KBM-7 (cell line): ENCODE measurements around the gene UVRAG.

Source experiments
- DNase-seq: peaks from one replicate; pipeline ENCODE4 v3.0.0-alpha.2; 2015
- in situ Hi-C: fragments of 300-500 bp; cut with MboI; formaldehyde crosslinking; loops from 2 replicates; pipeline ENCODE4 v1.14.3; 2020; ENCODE audit warnings: low sequenced_read_pairs, low pct_unique_long_range_greater_than_20kb, mixed read lengths

Gene UVRAG

DNA sequence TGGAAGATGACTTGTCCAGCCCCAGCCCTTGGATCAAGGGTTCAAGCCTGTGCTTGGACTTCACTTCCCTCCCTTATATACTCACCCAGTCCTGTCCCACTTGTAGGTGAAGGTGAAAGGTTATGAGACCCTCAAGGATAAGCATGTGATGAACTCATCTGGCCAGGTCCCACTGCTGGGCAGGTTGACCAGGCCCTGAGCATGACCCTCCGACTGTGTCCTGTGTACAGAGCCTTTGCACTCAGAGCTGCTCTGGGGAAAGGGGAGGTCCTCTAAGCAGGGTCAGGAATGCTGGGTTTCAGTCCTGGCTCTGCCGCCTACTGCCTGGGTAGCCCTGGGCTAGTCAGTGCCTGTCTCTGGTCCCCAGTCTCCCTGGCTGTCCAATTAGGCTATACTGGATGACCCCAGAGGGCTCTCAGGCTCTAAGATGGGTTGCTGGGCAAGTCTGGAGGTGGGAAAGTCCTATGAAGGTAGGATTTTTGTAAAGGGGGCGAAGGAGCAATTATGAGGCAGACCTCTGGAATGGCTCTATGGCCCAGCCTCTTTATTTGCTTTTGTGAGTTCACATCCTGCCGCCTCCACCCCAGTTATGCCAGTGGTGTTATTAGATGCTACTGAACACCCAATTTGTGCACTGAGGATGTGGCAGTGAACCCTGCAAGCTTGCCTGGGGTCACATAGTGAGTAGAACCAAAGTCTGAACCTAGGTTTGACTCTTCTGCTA is 32.3 kb upstream of the UVRAG start:
- in situ Hi-C loops: no loop called here

DNA sequence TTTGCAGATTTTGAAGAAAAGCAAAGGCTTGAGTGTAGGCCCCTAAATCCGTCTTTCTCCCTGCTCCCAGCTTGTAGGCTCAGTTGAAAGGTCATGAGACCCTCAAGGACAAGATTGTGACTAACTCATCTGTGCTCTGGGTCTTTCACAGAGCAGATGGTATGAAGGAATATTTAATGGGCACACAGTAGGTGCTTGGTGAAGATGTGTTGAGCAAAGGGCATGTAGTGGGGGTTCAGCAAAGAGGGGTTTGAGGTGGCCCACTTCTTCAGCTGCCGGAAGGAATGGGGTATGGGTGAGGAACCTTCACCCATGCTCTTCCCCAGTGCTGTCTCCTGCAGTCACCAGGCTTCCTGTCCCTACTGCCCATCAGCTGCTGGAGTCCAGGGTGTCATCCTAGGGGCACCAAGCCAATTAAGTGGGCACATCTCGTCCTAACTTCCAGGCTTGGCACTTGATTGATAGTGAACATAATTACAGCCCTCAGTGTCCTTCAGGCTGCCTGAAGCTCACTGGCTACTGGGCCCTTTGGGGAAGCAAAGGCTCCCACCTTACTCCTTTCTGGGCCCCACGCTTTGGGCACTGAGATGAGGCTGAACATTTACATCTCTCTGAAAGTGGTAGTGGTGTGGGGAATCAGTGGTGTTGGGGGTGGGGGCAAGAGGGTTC is 31.5 kb upstream of the UVRAG start:
- no peak for DNase-seq
- in situ Hi-C loops: no loop called here

More for the DNA sequence above, 32.3 kb upstream of the UVRAG start:
- no peak for DNase-seq

DNA sequence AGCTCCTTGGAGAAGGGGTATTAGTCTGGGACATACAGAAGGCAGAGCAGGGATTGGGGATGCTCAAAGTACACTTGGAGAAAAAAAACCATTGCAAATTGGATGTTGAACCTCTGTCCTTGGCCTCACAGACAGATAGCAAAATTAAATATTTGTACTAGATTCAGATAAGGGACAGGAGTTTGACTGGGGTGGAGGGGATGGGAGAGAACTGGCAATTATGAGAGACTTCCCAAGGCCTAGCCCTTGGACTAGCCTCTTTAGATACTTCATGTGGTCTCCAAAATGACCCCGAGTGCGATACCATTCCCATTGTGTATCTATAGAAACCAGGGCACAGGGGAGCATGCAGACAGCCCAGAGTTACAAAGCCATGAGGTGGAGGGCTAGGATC is 30.9 kb upstream of the UVRAG start:
- in situ Hi-C loops: no loop called here
- no peak for DNase-seq

DNA sequence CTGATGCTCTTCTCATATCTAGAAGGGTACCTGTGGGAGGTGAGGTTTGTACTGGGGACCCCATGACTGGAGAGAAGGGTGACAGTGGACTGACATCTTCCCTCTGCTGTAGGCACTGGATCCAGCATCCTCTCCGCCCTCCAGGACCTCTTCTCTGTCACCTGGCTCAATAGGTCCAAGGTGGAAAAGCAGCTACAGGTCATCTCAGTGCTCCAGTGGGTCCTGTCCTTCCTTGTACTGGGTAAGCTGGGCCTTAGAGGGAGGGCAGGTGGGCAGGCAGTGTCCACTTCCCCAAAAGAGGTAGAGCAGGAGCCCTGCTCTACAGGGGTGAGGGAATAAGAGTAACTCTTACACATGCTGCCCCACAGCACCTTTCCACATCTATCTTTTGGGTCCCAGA is 30.5 kb upstream of the UVRAG start:
- in situ Hi-C loops: no loop called here
- no peak for DNase-seq

DNA sequence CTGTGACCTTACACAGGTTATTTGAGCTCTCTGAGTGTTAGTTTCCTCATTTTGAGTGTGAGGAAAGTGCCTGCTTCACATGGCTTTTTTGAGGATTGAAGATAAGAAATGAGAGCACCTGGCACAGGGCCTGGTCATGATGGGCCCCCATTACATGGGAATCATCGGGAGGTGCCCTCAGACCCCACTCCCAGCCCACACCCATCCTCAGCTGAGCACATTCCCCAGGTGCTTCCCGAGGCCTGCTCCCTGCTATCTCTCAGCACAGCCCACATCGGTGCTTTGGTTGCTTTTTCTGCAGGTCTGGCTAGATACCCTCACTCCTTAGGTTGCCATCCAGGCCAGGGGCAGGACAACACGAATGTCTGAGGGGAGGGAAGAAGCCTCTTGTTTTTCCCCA is 29.8 kb upstream of the UVRAG start:
- no peak for DNase-seq
- in situ Hi-C loops: no loop called here

DNA sequence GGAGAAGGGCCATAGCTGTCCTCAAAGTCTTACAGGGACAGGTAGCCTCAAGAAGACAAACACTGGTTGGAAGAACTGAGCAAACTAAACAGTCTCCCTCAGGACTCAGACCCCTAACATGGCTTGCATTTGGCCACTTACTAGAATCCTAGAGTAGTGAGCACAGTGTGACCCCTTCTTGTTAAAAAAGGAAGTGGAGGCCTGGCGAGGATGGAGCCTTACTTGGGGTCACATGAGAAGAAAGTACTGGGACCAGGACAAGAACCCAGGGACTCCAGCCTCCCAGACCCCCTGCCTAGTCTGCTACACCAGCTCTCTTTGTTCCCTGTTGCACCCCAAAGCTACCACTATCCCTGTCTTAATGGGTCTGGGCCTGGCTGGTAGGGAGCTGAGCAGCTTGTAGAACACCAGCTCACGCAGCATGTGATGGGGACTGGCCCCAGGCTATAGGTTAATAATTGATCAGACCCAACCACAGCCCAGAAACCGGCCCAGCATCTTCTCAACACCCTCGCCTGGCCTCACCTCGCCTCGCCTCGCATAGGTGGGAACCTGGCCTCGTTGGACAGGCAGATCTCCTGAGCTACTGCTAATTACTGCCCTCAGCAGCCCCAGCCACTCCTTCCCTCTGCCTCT is 28.8 kb upstream of the UVRAG start:
- no peak for DNase-seq
- in situ Hi-C loops: no loop called here

DNA sequence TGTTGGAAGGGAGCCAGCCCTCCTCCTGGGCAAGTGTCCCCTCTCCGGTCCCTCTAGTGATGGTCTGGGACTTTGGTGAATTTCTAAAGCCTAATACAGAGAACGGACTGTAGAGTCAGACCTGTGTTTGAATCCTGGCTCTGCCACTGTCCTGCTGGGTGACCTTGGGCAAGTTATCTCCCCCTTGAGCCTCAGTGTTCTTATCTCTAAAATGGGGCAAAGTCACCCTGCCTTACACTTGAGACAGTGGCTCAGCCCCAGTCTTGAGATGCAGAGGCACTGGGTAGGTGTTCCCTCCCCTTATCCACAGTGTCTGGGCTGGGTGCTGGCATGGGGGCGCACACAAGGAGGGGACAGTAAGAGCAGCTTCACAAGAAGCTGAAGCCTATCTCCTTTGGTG is 25.5 kb upstream of the UVRAG start:
- in situ Hi-C loops: no loop called here
- no peak for DNase-seq

DNA sequence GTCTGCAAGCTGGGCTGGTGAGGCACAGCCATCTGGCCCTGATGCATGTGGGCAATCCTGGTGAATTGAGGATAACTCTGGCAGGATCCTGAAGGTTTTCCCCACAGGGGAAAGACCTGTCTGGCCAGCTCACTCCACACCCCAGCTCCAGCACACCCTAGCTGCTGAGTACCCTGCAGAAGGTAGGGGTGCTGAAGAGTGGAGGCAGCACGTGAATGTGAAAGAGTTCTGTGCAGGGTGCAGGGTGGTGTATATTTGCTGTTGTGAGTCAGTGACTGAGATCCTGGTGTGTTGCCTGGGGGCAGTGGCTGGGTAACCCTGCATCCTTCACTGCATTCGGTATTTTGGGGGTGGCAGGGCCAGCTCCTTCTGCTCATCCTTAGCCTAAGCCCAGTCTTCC is 24.0 kb upstream of the UVRAG start:
- in situ Hi-C loops: no loop called here
- DNase-seq: no peak

DNA sequence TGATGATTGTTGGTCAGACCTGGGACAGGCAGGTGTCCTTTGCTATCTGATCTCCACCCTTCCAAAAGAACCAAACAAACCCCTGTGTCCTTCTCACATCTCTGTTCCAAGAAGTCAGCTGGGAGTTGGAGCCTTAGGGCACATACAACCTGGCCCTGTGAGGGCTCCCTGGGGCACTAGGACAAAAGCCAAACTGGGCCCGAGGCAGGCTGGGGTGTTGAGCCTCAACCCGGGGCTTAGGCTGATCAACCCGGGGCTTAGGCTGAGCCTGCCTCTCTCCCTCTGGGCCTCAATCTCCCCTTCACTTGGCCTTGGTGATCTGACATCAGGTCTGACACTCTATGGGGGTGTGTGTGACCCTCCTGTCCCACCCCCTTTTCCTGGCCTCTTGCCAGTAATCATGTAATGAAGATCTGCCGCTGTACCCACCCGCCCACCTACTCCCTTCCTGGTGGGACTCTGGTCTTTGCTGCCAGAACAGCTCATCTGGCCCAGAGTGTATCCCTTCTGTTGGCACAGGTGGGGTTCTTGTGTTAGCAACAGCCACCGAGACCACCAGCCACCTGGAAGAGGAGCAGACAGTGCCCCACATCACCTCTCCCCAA is 22.8 kb upstream of the UVRAG start:
- in situ Hi-C loops: no loop called here
- DNase-seq: no peak

DNA sequence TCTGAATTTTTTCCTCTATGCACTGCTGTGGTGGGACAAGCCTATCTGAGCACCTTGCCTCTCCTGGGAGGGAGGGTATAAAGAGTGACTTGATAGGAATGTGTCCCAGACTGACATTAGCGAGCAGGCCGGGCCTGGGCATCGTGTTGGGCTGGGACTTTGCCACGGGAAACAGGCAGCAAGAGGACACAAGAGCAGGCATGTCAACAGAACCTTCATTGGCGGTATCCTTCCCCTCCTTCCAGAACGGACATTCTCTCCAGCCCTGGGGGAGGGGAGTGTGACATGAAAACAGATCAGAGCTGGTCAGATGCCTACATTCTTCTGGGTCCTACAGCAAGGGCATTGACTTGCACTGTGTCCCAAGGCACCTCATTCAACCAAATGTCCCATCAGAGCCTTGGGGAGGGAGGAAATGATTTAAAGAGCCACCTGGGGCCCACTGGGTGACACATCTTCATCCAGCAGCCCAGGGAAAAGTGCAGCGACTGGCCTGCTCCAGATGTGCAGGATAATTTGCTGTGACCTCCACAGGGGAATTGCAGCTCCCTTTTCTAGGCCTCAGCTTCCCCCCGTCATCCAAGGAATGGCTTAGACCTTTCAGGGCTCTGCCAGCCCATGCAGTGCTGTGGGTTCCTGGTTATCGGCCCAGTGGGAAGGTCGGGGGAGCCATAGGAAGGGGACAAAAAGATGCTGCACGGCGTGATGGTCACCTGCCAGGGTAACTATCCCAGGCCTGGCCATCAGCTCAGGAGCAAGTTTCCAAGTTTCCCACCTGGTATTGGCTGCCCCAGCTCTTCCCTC is 21.8 kb upstream of the UVRAG start:
- in situ Hi-C loops: no loop called here
- DNase-seq: no peak

DNA sequence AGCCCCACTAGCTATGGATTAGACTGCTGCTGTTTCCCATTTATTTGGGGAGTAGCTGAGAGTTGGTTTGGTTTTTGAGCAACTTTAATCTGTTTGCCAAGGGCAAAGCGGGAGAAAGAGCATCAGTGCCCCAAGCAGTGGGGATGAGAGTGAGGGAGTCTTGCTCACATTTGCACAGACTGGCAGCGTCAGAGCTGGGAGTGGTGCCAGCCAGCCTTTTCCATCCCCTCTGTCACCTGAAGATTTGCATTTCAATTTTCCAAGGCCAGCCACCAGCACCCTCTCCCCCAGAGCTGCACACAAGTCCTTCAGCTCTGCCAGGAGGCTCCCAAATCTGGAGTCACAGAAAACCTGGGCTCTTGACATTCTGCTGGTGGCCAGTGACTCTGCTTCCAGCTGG is 21.0 kb upstream of the UVRAG start:
- no peak for DNase-seq
- in situ Hi-C loops: no loop called here

DNA sequence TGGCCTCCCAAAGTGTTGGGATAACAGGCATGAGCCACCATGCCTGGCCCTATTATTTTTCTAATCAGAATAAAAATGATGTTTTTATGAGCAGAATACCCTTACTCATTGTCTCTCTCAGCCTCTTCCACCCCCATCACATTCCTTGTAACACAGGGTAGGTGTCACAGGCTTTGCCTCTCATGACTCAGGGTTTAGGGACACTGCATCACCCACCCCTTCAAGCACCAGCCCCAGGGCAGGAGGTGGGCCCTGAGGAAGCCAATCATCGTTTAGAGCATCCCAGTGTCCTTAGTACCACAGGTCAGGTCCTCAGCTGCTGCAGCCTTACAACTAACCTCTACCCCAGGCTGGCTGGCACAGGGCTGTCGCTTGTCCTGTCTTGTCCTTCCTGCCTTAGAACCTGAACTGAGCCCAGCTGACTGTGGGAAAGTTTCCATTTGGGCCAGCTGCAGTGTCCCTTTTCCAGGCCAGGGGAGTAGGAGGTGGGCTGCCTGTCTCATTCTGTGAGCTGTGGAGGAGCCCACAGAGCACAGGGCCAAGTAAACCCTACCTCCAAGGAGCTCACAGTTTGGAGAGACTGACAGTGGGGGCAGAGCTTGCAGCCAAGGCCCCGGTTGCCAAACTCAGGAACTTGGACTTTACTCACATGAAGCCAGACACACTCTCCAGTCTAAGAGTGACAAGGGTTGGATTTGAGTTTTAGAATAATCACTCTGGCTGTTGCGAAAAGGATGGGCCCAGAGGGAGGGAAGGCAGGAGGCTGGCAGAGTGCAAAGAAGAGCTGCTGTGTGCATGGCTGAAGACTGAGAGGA is 19.5 kb upstream of the UVRAG start:
- DNase-seq: no peak
- in situ Hi-C loops: no loop called here

DNA sequence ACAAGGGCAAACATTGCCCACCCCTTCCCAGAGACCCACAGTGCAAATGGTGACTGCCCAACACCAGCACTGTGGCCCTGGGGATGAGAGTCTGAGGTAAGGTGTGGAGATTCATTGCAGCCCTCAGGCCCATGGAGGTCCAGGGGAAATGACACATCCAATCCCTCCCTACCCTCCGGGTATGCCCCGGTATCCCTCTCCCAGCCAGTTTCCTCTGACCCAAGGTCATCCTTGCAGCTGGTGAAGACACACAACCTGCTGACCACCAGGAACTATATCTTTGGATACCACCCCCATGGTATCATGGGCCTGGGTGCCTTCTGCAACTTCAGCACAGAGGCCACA is 18.9 kb upstream of the UVRAG start:
- no peak for DNase-seq
- in situ Hi-C loops: no loop called here

DNA sequence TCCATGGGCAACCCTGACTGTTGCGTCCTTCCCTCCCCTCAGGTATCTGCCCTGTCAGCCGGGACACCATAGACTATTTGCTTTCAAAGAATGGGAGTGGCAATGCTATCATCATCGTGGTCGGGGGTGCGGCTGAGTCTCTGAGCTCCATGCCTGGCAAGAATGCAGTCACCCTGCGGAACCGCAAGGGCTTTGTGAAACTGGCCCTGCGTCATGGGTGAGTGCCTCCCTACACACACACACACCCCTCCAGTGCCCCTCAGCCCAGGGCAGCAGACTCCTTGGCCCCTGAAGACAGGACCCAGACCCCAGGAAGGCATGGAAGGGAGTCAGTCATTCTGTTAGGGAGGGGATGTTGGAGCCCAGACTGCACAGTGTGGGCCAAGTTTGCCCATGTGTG is 17.9 kb upstream of the UVRAG start:
- in situ Hi-C loops: no loop called here
- DNase-seq: no peak

DNA sequence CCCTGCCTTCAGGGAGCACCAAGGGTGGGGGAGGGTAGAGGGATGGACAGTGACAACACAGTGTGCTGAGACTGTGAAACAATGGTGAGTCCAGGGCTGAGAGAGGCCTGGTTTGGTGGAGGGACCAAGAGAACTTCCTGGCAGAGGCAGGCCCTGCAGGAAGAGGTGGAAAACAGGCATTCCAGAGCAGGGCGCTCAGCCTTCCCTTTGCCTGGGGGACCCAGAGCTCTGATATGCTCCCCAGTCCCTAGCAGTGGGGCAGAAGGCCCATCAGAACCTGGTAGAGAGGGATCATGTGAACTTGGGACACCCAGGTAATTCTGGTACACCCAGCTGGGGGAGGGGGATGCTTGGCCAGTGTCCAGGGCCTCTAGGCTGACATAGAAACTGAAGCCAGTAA is 17.2 kb upstream of the UVRAG start:
- no peak for DNase-seq
- in situ Hi-C loops: no loop called here

DNA sequence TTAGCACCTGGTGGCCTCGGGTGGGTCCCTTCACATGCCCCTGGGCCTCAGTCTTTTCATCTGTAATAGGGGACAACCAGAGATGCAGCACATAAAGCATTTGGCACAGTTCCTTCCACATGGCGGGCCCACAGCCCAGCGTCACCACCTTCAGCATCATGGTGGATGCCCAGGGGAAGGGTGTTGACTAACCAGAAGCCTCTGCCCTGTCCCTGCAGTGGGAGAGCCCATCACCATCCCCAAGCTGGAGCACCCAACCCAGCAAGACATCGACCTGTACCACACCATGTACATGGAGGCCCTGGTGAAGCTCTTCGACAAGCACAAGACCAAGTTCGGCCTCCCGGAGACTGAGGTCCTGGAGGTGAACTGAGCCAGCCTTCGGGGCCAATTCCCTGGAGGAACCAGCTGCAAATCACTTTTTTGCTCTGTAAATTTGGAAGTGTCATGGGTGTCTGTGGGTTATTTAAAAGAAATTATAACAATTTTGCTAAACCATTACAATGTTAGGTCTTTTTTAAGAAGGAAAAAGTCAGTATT is 14.8 kb upstream of the UVRAG start:
- DNase-seq: no peak
- in situ Hi-C loops: no loop called here

DNA sequence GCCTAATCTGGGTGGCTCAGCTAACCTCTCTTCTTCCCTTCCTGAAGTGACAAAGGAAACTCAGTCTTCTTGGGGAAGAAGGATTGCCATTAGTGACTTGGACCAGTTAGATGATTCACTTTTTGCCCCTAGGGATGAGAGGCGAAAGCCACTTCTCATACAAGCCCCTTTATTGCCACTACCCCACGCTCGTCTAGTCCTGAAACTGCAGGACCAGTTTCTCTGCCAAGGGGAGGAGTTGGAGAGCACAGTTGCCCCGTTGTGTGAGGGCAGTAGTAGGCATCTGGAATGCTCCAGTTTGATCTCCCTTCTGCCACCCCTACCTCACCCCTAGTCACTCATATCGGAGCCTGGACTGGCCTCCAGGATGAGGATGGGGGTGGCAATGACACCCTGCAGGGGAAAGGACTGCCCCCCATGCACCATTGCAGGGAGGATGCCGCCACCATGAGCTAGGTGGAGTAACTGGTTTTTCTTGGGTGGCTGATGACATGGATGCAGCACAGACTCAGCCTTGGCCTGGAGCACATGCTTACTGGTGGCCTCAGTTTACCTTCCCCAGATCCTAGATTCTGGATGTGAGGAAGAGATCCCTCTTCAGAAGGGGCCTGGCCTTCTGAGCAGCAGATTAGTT is 14.2 kb upstream of the UVRAG start:
- in situ Hi-C loops: no loop called here
- no peak for DNase-seq

DNA sequence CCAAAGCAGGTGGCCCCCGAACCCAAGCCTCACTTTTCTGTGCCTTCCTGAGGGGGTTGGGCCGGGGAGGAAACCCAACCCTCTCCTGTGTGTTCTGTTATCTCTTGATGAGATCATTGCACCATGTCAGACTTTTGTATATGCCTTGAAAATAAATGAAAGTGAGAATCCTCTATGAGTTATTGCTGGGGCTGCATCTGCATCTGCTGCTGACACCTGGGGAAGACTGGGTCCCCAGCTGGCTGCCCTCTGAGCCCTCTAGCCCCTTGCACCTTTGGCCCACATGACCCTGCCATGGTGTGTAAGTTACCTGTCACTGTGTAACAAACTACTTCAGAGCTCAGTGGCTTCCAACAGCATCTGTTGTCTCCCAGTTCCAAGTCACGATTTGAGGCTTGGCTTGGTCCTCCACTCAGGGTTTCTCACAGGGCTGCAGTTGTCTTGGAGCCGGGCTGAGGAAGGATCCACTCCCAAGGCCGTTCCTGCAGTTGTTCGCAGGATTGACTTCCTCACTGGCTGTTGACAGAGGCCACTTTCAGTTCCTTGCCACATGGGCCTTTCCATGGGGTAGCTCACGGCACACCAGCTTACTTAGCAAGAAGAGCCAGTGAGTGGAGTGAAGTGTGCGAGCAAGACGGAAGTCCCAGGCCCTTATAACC is 13.5 kb upstream of the UVRAG start:
- DNase-seq: no peak
- in situ Hi-C loops: no loop called here
